Measurements from ENCODE around the gene SPG7.

Gene SPG7

GRCh38 chr16:89593841-89594240, 85.6 kb downstream of the SPG7 start:
- DNase-seq (ENCODE audit: extremely low read depth in 1 of 2, low read depth in 1 of 2), result peak in 1 of 2 donors; percentile 17

DNA sequence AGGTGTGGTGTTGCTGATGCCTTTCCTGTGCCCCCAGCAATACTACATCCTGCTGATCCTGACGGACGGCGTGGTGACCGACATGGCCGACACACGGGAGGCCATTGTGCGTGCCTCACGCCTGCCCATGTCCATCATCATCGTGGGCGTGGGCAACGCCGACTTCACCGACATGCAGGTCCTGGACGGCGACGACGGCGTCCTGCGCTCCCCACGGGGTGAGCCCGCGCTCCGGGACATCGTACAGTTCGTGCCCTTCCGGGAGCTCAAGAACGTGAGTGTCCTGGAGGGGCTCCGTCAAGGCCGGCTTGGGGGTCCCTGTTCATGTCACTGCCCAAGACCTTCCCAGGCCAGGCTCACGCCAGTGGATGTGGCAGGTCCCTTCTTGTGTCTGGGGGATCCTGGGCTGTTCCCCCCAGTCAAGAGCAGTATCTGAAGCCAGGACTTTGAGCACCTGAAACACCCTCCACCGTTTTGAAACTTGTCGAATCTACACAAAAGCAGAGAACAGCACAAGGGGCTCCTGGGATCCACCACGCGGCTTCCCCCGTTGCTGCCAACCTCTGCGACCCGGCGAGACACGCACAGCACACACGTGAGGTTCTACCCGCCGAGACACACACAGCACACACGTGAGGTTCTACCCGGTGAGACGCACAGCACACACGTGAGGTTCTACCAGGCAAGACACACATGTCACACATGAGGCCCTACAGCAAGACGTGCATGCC, 87.3 kb downstream of the SPG7 start:
- no peak for DNase-seq (ENCODE audit: extremely low read depth in 1 of 2, low read depth in 1 of 2)

GRCh38 chr16:89596061-89596689, 88.0 kb downstream of the SPG7 start:
- DNase-seq (ENCODE audit: extremely low read depth in 1 of 2, low read depth in 1 of 2), result no peak

DNA sequence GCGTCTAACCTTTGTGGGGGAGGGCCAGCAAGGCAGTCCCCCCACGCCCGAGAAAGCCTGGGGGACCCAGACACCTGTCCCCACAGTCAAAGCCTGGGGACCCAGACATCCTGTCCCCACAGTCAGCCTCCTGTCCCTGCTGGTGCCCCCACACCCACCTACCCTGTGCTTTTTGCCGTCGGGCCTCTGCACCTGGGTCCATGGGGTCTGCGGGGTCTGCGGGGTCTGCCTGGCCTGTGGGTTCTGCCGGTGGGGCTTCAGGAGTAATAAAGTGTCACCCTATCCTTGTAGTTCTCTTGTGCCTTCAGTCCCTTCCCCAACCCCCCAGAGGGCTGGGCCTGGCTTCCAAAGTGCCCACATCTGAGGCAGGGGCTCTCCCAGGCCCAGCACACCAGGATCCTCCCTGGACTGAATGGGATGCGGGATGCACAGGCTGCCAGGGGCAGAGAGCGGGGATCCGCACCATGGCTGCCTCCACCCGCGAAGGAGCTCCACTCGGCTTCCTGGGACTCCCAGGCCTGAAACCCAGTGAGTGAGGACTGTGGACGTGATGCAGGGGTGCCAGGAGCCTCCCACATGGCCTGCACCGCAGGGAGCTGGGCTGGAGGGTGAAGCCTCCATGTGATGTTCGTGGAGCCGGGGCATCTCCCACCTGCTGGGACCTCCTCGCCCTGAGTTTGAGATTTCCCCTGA, 88.9 kb downstream of the SPG7 start:
- DNase-seq (ENCODE audit: extremely low read depth in 1 of 2, low read depth in 1 of 2), result no peak

DNA sequence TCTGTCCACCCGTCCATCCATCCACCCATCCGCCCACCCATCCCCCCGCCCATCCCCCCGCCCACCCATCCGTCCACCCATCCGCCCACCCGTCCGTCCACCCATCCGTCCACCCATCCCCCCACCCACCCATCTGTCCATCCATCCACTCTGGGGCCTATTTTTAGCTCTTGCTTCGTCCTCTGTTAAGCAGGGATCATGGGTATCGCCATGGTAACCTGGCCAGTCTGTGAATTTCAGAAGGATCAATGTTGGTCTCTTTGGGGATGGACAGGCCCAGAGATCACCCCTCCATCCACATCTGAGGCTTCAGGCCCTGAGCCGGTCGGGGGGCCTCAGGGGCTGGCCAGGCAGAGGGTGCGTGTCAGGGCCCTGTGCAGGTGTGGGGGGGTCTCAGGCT, 90.0 kb downstream of the SPG7 start:
- no peak for DNase-seq (ENCODE audit: extremely low read depth in 1 of 2, low read depth in 1 of 2)

DNA sequence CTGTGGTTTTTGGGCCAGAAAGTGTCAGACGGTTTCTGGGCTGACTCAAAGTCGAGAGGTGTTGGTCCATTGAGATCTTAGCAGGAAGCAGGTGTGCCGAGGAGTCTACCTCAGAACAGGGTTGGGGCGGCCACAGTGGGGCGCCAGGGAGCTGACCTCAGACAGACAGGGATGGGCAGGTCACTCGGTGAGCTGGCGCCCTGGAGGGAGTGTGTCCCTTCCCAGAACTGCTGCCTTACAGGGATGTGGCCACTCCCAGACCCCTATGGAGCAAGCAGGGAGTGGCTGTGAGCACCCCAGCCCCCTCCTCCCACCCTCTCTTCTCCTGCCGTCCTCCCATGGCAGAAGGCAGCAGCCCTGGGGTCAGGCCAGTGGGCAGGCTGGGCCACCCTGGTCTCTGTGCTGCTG, 91.3 kb downstream of the SPG7 start:
- peak in 1 of 2 donors; percentile 25 for DNase-seq (ENCODE audit: extremely low read depth in 1 of 2, low read depth in 1 of 2)

GRCh38 chr16:89599902-89600301, 91.7 kb downstream of the SPG7 start:
- DNase-seq (ENCODE audit: extremely low read depth in 1 of 2, low read depth in 1 of 2), result no peak

GRCh38 chr16:89600427-89600826, 92.2 kb downstream of the SPG7 start:
- no peak for DNase-seq (ENCODE audit: extremely low read depth in 1 of 2, low read depth in 1 of 2)

DNA sequence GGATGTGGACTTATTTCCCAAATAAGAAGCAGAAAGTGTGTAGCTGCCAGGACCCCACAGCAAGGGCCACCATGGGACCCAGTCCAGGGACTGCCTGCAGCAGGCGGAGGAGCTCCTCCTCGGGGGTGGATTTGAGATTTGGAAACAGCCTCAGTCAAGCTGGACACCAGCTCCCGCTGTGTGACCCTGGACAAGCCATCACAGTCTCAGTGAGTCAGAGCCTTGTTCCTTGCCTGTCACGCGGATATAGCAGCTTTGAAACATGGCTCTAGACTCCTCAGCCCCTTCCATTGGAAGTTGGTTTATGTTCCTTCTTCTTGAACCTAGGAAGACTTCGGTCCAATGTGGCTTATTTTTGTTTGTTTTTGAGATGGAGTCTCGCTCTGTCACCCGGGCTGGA, 92.8 kb downstream of the SPG7 start:
- DNase-seq (ENCODE audit: extremely low read depth in 1 of 2, low read depth in 1 of 2), result no peak

GRCh38 chr16:89601906-89602272, 93.7 kb downstream of the SPG7 start:
- no peak for DNase-seq (ENCODE audit: extremely low read depth in 1 of 2, low read depth in 1 of 2)

GRCh38 chr16:89602273-89602951, 94.2 kb downstream of the SPG7 start:
- peak; percentile 30 to 36 for DNase-seq (ENCODE audit: extremely low read depth in 1 of 2, low read depth in 1 of 2)

- DNase-seq (ENCODE audit: extremely low read depth in 1 of 2, low read depth in 1 of 2), result no peak
Measured at GRCh38 chr16:89602952-89603590, 94.9 kb downstream of the SPG7 start.

GRCh38 chr16:89604764-89605163, 96.6 kb downstream of the SPG7 start:
- DNase-seq (ENCODE audit: extremely low read depth in 1 of 2, low read depth in 1 of 2), result no peak

DNA sequence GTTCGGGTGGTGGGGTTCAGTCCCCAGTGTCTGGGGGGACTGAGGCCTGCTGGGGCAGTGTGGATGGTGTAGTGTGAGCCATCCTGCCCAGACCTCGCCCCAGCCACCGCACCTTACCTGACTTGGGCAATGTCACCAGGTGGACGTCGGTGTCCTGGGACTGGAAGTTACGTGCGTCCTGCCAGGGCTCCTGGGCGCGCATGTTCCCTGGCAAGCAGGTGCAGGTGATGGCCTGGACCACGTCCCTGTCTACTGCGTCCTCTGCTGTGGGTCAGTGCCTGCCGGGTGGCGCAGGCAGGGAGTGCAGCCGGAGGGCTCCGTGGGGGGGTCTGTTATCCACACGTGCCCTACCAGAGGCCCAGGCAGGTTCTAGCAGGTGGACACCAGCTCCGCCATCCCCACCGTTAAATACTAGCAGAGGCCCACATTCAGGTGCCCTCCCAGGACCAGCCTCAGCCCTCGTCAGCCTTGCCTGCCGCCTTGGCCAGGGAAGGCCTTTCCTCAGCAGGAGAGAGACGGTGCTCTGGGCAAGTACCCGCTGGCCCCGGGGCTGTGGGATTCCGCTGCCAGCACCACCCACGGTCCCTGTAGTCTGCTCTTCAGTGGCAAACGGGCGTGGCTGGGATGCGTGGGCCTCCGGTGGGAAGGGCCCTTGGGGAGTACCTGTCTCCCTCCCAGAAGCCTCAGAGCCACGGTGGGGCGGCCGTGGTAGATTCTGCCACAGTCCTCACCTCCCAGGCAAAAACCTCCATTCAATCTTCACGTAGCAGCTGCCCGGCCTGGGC, 97.2 kb downstream of the SPG7 start:
- DNase-seq (ENCODE audit: extremely low read depth in 1 of 2, low read depth in 1 of 2), result no peak

- DNase-seq (ENCODE audit: extremely low read depth in 1 of 2, low read depth in 1 of 2), result no peak
Measured at GRCh38 chr16:89606006-89606405, 97.8 kb downstream of the SPG7 start.
